Stimulated activated naive B cell treated with anti-CD40 and anti-IgM and Interleukin-4, amounts not matched to agents 10 μg/mL and 1 μg/mL and 100 μg/mL, for 72 hours (primary cell): ENCODE data around the gene WWP2.
"Not testable (repeated sequence)": the region's sequence is repeated elsewhere in the genome, so short reads cannot be mapped to it uniquely, and the experiment has no call there.

ENCODE experiments used
- ATAC-seq, 2 donors: fragments of 150-1000 bp; cut with Tn5 transposase; replicated peaks; 2 replicates each; pipeline ENCODE4 v1.10.0; 2021; ENCODE audit warnings: moderate library complexity in 1 of 2
- DNase-seq: peaks from one replicate; pipeline ENCODE4 v3.0.0; 2021
- H3K27ac Mint-ChIP-seq: one replicate; pipeline ENCODE4 v1.8.0; 2022; ENCODE audit warnings: mild to moderate bottlenecking, mixed read lengths
- H3K27me3 Mint-ChIP-seq, 2 donors: one replicate each; pipeline ENCODE4 v1.8.0; 2022; ENCODE audit warnings: mixed read lengths in 2 of 2
- H3K36me3 Mint-ChIP-seq, 2 donors: one replicate each; pipeline ENCODE4 v1.8.0; 2022; ENCODE audit warnings: mixed read lengths in 2 of 2, mild to moderate bottlenecking in 1 of 2
- H3K4me1 Mint-ChIP-seq, 2 donors: one replicate each; pipeline ENCODE4 v1.8.0; 2022; ENCODE audit warnings: mixed read lengths in 2 of 2, mild to moderate bottlenecking in 1 of 2
- H3K4me3 Mint-ChIP-seq, 2 donors: one replicate each; pipeline ENCODE4 v1.8.0; 2022; ENCODE audit warnings: mild to moderate bottlenecking in 2 of 2, mixed read lengths in 2 of 2, moderate library complexity in 1 of 2
- H3K9me3 Mint-ChIP-seq, 2 donors: one replicate each; pipeline ENCODE4 v1.8.0; 2022; ENCODE audit warnings: mixed read lengths in 2 of 2, mild to moderate bottlenecking in 1 of 2

WWP2 gene

DNA sequence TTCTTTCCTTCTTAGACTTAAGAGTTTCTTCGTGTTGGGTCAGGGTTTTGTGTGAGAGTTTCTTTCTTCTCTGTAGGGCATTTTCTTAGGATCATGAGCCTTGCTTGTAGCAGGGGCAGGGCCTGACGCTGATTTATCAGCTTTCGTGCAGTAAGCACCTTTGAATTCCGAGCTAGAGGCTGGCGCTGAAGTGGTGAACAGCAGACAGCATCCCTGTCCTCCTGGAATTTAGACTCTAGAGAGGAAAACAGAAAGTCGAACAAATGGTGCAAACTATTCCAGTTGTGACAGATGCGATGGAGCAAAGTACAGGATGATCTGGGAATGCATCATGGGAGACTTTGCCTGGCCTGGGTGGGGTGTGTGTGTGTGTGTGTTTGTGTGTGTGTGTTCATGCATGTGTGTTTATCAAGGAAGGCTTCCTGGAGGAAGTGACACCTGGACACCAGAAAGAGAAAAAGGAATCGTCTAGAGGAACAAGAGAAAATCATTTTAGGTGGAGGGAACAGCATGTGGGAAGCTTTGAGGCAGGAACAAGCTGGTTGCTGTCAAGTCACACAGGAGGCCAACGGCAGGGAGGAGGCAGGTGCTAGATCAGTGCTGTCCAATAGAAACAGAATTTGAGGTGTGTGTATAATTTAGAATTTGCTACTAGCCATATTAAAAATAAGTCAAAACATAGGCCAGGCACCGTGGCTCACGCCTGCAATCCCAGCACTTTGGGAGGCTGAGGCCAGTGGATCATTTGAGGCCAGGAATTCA is 60.2 kb downstream of the WWP2 start:
- H3K9me3 Mint-ChIP-seq, result peaks cover 0 to 2% of the 10 kb centered on the region in 2 donors
- H3K27ac Mint-ChIP-seq, result peak overlapping the region; percentile 63
- no peak for ATAC-seq
- H3K4me1 Mint-ChIP-seq, result peaks cover 15 to 25% of the 10 kb centered on the region in 2 donors
- no peak overlapping the region for H3K4me3 Mint-ChIP-seq
- DNase-seq, result no peak
- H3K36me3 Mint-ChIP-seq, result peaks cover 34 to 35% of the 10 kb centered on the region in 2 donors
- no peaks in the 10 kb centered on the region for H3K27me3 Mint-ChIP-seq

- Mint-ChIP-seq H3K4me1 (peaks cover 15 to 25% of the 10 kb centered on the region in 2 donors), H3K27me3 (no peaks in the 10 kb centered on the region), H3K36me3 (peaks cover 26 to 35% of the 10 kb centered on the region in 2 donors), H3K27ac (peak overlapping the region; percentile 94), H3K9me3 (no peaks in the 10 kb centered on the region), H3K4me3 (peak overlapping the region; percentile 78 to 84)
- DNase-seq, result peak; percentile 53
- ATAC-seq, result peak; percentile 96 to 98
Observed at GRCh38 chr16:69823831-69824563, 61.9 kb downstream of the WWP2 start.

GRCh38 chr16:69824564-69825142 is 62.5 kb downstream of the WWP2 start:
- DNase-seq, H3K9me3 Mint-ChIP-seq, H3K27me3 Mint-ChIP-seq, H3K4me3 Mint-ChIP-seq: not testable (repeated sequence)
- Mint-ChIP-seq H3K4me1 (peaks cover 15 to 25% of the 10 kb centered on the region in 2 donors), H3K36me3 (peaks cover 25 to 38% of the 10 kb centered on the region in 2 donors), H3K27ac (peak overlapping the region; percentile 37)
- ATAC-seq, result peak in 1 of 2 donors; percentile 7

- Mint-ChIP-seq H3K4me1 (peaks cover 12 to 28% of the 10 kb centered on the region in 2 donors), H3K4me3 (no peak overlapping the region), H3K27ac (no peak overlapping the region), H3K9me3 (no peaks in the 10 kb centered on the region), H3K36me3 (peaks cover 24 to 36% of the 10 kb centered on the region in 2 donors), H3K27me3 (no peaks in the 10 kb centered on the region)
- no peak for ATAC-seq
- no peak for DNase-seq
Observed at GRCh38 chr16:69827524-69827923, 65.4 kb downstream of the WWP2 start.

- H3K36me3 Mint-ChIP-seq, result peaks cover 24 to 38% of the 10 kb centered on the region in 2 donors
Observed at GRCh38 chr16:69829338-69829737, 67.2 kb downstream of the WWP2 start.

GRCh38 chr16:69830146-69830533 is 68.0 kb downstream of the WWP2 start:
- Mint-ChIP-seq H3K4me1 (peaks cover 6 to 16% of the 10 kb centered on the region in 2 donors), H3K27me3 (no peaks in the 10 kb centered on the region), H3K4me3 (no peak overlapping the region), H3K36me3 (peaks cover 24 to 38% of the 10 kb centered on the region in 2 donors), H3K9me3 (no peaks in the 10 kb centered on the region), H3K27ac (peak overlapping the region; percentile 39)
- no peak for ATAC-seq
- no peak for DNase-seq

More at GRCh38 chr16:69829338-69829737, 67.2 kb downstream of the WWP2 start:
- no peak for ATAC-seq
- DNase-seq, result no peak
- Mint-ChIP-seq H3K9me3 (no peaks in the 10 kb centered on the region), H3K27me3 (no peaks in the 10 kb centered on the region), H3K27ac (no peak overlapping the region), H3K4me1 (peaks cover 8 to 20% of the 10 kb centered on the region in 2 donors), H3K4me3 (no peak overlapping the region)

GRCh38 chr16:69830534-69831211 is 68.5 kb downstream of the WWP2 start:
- no peak for ATAC-seq
- Mint-ChIP-seq H3K4me1 (peaks cover 6 to 16% of the 10 kb centered on the region in 2 donors), H3K4me3 (no peak overlapping the region)

DNA sequence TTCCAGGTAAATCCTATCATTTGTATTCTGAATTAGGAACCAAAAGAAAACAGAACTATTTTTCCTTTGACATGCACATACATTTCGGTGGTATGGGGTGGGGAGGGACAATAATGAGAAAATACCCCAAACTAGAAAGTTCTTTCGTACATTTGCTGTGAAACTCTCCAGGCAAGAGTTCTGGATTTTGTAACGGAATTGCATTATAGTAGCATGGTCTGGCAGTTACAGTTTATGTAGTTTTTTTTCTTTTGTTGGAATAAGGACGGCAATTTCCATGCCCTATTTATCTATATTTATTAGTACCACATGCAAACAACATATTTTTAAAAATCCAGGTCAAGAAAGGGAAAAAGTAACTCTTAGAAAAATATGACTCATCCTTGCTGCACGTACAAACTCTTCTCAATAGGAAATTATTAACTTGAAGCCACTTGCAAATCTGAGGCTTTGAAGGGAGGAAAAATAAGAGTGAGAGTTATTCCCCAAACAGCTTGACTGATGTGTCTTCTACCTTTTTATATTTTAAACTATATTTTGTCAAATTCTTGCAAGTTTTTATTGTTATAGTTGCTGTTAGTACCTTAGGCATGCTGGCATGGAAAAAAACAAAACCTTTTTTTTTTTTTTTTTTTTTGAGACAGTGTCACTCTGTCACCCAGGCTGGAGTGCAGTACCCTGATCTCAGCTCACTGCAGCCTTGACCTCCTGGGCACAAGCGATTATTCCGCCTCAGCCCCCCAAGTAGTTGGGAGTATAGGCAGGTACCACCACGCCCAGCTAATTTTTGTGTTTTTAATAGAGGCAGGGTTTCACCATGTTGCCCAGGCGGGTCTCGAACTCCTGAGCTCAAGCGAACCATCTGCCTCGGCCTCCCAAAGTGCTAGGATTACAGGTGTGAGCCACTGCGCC is 69.3 kb downstream of the WWP2 start:
- no peak for DNase-seq
- no peak for ATAC-seq
- Mint-ChIP-seq H3K9me3 (no peaks in the 10 kb centered on the region), H3K27me3 (no peaks in the 10 kb centered on the region), H3K4me3 (no peak overlapping the region), H3K4me1 (peaks cover 6 to 16% of the 10 kb centered on the region in 2 donors), H3K27ac (no peak overlapping the region), H3K36me3 (peaks cover 24 to 42% of the 10 kb centered on the region in 2 donors)

More at GRCh38 chr16:69830534-69831211, 68.5 kb downstream of the WWP2 start:
- Mint-ChIP-seq H3K36me3 (peaks cover 24 to 38% of the 10 kb centered on the region in 2 donors), H3K27me3 (no peaks in the 10 kb centered on the region), H3K9me3 (no peaks in the 10 kb centered on the region), H3K27ac (peak overlapping the region; percentile 39)
- DNase-seq, result no peak

DNA sequence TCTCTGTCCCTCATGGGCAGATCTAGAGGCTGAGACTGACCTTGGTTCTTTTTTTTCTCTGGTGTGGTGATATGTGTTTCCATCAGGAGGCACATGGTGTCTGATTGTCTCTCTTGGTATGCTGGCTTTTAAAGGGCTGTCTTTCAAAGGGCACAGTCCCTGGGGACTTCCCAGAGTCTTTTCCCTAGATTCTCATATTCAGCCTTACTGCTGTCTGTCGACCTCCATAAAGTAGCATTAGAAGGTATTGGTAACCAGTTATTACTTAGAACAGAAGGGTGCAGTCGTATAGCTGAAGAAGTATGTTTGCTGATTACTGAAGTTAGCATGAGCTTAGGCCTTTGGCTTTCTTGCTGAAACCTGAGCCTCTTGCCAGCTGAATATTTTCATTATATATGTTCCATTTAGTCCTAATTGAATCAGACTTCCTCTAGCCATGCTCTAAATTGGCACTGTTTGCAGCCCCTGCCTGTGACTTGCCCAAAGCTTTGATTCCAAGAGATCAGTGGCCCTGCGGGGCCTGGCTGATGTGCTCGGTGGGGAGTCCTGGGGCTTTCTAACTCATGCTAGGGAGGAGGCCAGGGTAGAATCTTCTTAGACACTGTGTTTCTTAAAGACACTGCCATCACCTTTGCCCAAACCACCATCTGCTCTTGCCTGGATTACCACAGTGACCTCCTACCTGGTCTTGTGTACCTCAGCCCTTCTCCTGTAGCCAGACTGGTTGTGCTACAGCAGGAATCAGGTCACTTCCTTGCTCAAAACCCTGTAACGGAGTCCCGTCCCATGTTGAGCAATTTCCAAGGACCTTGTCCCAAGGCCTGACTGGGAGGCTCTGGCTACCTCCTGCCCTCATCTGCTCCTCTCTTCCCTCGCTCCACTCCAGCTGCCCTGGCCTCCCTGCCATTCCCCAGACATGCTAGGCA is 71.5 kb downstream of the WWP2 start:
- DNase-seq (no peak), ATAC-seq (no peak)
- peak overlapping the region; percentile 56 for H3K27ac Mint-ChIP-seq
- no peaks in the 10 kb centered on the region for H3K27me3 Mint-ChIP-seq
- H3K36me3 Mint-ChIP-seq, result peaks cover 28 to 44% of the 10 kb centered on the region in 2 donors
- H3K4me3 Mint-ChIP-seq, result no peak overlapping the region
- no peaks in the 10 kb centered on the region for H3K9me3 Mint-ChIP-seq
- peaks cover 6 to 16% of the 10 kb centered on the region in 2 donors for H3K4me1 Mint-ChIP-seq

- Mint-ChIP-seq H3K27me3 (no peaks in the 10 kb centered on the region), H3K4me1 (peaks cover 6 to 16% of the 10 kb centered on the region in 2 donors), H3K9me3 (no peaks in the 10 kb centered on the region), H3K27ac (no peak overlapping the region), H3K36me3 (peaks cover 23 to 35% of the 10 kb centered on the region in 2 donors), H3K4me3 (no peak overlapping the region)
- ATAC-seq (no peak), DNase-seq (no peak)
Observed at GRCh38 chr16:69834807-69835466, 72.8 kb downstream of the WWP2 start.

DNA sequence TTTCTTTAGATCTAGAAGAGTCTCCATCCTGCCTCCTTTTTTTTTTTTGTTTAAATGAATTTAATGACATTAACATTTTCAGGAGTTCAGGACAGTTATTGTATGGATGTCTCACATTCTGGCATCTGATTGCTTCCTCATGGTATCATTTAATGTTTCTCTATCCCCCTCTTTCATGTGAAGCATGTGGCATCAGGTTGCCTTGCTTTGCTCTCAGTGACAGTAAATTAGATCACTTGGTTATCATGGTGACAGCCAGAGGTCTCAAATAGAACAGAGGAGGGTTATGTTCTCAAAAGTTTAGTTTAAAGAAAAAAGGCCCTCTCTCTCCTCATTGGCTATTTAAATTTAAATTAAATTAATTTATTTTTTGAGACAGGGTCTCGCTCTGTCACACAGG is 74.1 kb downstream of the WWP2 start:
- Mint-ChIP-seq H3K4me1 (peaks cover 4 to 7% of the 10 kb centered on the region in 2 donors), H3K27ac (no peak overlapping the region), H3K4me3 (no peak overlapping the region), H3K27me3 (no peaks in the 10 kb centered on the region), H3K36me3 (peaks cover 22 to 43% of the 10 kb centered on the region in 2 donors), H3K9me3 (no peaks in the 10 kb centered on the region)
- DNase-seq (no peak), ATAC-seq (no peak)

GRCh38 chr16:69837380-69837779 is 75.2 kb downstream of the WWP2 start:
- ATAC-seq (no peak), DNase-seq (no peak)
- H3K27me3 Mint-ChIP-seq, result no peaks in the 10 kb centered on the region
- no peaks in the 10 kb centered on the region for H3K9me3 Mint-ChIP-seq
- peak overlapping the region; percentile 25 for H3K27ac Mint-ChIP-seq
- H3K36me3 Mint-ChIP-seq, result peaks cover 28 to 48% of the 10 kb centered on the region in 2 donors
- no peak overlapping the region for H3K4me3 Mint-ChIP-seq
- H3K4me1 Mint-ChIP-seq, result peaks cover 4 to 7% of the 10 kb centered on the region in 2 donors
